ENCODE results near the gene ANKS1A.
"Not testable (repeated sequence)": the region's sequence is repeated elsewhere in the genome, so short reads cannot be mapped to it uniquely, and the experiment has no call there.

ANKS1A gene

DNA sequence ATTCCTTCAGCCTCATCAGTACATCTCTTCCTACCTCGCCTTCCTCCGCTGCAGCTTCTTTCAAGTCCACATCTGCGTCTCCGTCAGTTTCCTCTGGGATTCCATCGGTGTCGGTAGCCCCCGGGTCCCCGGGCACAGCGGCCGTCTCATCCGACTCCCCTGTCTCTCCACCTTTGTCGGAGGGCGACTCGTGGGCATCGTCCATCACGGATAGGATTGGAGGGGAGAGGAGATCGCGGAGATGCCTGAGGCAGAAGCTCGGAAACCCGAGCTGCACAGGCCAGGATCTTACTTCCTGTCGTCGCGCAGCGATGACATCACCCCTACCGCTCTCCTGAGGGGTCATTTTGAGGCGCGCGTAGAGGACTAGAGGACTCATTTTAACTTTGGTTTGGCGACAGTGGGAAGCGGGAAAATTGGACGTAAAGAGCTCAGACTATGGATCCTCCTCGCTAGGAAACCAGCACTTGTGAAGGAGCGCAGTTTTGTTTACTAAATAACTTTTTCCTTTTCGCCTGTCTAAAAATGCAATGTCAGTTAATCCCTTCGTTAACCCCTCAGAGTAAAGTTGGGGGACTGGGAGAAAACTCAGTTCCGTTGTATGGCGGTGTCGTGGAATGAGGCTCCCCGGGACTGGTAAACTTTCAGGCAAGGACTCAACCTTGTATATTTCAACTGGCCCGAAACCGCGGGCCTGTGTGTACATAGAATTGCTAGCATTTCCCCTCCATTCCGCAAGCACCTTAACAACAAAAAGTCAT is 1.1 kb upstream of the ANKS1A start, which contains the start of gene TAF11:
TSS of gene TAF11 (minus strand) at position 290 of the 761 bp plus-strand sequence. CDS start at position 205, 85 bp downstream.
- peak; percentile 95 for DNase-seq

- no peak for DNase-seq
These were observed 570 bp upstream of the ANKS1A start for GRCh38 chr6:34888514-34888856.

- DNase-seq, result no peak
These were observed 1.5 kb downstream of the ANKS1A start for GRCh38 chr6:34890533-34890925.

- DNase-seq, result no peak
These were observed 2.2 kb downstream of the ANKS1A start for GRCh38 chr6:34891296-34891695.

- no peak for DNase-seq
These were observed 5.6 kb downstream of the ANKS1A start for GRCh38 chr6:34894693-34895092.

- no peak for DNase-seq
These were observed 8.1 kb downstream of the ANKS1A start for GRCh38 chr6:34897130-34897529.

GRCh38 chr6:34897716-34898115 is 8.7 kb downstream of the ANKS1A start:
- no peak for DNase-seq

DNA sequence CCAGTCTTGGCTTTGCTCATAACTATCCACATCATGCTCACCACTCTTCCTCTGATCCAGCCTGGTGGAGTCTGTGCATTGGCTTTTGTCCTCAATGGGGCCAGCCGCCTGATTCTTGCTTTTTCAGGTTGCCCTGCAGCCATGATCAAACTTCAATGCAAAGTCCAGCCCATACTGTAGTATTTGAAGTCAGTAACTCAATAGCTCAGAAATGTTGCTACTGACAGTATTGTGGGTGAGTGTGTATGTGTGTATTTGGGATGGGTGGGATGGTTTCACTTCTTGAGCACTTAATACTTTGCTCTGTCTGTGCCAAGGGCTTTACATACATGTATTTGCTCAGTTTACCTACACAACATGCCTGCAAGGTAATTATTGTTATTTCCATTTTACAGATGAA is 10.7 kb downstream of the ANKS1A start:
- not testable (repeated sequence) for DNase-seq

DNA sequence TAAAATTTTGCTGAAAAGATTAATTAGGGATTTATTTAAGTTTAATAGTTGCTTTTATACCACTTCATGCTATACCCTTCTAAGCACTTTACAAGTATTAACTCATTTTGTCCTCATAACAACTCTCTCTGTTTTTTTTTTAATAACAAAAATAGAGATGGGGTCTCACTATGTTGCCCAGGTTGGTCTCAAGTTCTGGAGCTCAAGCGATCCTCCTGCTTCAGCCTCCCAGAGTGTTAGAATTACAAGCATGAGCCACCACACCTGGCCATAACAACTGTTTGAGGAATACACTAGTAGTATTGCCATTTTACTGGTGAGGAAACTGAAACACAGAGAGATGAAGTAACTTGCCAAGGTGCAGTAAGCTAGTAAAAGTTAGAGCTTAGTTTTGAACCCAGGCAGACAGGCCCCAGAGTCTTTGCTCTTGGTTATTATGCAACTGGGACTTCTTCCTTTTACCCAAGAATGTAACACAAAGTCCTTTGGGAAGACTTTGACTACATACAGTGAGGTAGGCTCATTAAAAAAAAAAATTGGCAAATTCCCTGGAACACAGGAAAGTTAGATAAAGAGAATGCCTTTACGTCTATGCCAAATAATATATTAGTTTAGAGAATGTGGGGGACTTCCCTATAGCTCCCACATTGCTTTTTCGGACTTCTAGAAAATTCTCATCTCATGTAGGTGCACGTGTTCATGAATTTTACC is 11.4 kb downstream of the ANKS1A start:
- DNase-seq, result no peak

DNA sequence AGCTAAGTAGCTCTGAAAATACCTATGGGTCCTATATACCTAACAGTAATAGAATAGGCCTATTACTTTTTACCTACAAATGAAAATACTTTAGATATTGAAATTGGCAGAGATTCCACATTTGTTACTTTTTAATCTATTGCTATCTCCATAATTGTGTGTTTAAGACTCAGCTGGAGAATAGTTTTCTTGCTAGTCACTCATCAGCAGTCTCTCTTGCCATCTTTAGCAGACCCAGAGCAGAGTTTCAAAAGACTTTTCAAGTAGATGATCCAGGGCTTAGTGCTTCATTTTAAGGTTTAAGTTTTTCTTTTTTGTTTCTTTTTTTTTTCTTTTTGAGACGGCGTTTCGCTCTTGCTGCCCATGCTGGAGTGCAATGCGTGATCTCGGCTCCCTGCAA is 12.9 kb downstream of the ANKS1A start:
- peak; percentile 35 for DNase-seq

DNA sequence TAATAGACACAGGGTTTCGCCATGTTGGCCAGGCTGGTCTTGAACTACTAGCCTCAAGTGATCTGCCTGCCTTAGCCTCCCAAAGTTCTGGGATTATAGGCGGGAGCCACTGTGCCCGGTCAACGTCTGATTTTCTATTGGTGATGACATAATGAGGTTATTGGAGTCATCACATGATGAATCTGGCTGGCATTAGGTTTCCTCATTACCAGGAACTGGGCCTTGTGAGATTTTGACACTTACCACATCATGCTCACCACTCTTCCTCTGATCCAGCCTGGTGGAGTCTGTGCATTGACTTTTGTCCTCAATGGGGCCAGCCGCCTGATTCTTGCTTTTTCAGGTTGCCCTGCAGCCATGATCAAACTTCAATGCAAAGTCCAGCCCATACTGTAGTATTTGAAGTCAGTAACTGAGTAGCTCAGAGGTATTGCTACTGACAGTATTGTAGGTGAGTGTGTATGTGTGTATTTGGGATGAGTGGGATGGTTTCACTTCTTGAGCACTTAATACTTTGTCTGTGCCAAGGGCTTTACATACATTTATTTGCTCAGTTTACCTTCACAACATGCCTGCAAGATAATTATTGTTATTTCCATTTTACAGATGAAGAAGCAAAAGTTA is 16.0 kb downstream of the ANKS1A start:
- DNase-seq, result no peak

DNA sequence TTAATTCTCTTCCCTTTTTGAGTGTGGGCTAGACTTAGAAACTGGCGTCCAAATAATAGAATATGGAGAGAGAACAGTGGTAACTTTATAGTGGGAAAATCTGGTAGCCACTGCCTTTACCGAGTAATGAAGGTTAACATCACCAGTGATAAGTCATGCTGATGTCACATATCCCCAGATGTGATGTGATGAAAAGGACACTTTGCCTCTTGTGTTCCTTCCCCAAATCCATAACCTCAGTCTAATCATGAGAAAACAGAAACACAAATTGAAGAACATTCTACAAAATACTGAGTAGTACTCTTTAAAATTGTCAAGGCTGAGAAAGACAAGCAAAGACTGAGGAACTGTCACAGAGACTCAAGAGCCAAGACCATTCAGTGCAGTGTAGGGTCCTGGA is 17.8 kb downstream of the ANKS1A start:
- no peak for DNase-seq

GRCh38 chr6:34908194-34908593 is 19.1 kb downstream of the ANKS1A start:
- no peak for DNase-seq

DNA sequence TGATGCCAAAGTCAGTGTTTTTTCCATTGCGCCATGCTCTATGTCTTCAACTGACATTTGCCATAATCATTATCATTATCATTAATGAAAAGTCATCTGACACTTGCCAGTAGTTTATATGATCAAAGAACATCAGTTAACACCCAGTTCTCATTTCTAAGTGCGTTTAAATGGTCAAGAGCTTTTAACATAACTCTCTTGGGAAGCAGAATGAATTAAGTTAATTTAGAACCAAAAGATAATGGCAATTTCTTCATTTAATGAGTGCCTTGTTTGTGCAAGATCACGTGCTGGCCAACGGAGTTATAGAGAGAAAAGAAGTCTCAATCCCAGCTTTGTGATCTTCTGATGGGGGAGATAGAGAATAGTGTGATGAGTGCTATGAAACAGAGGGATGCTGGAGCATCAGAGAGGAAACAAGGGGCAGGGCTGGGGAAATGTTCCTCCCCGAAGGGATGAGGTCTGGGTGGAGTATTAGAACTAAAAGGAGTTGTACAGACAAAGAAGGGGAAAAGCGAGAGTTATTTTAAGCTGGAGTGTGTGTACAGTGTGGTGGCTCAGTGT is 20.3 kb downstream of the ANKS1A start:
- no peak for DNase-seq

GRCh38 chr6:34911822-34912221 is 22.8 kb downstream of the ANKS1A start:
- no peak for DNase-seq

- DNase-seq, result peak; percentile 73
These were observed 23.8 kb downstream of the ANKS1A start for GRCh38 chr6:34912715-34913464.

- DNase-seq, result peak; percentile 28
These were observed 25.3 kb downstream of the ANKS1A start for GRCh38 chr6:34914358-34914757.

DNA sequence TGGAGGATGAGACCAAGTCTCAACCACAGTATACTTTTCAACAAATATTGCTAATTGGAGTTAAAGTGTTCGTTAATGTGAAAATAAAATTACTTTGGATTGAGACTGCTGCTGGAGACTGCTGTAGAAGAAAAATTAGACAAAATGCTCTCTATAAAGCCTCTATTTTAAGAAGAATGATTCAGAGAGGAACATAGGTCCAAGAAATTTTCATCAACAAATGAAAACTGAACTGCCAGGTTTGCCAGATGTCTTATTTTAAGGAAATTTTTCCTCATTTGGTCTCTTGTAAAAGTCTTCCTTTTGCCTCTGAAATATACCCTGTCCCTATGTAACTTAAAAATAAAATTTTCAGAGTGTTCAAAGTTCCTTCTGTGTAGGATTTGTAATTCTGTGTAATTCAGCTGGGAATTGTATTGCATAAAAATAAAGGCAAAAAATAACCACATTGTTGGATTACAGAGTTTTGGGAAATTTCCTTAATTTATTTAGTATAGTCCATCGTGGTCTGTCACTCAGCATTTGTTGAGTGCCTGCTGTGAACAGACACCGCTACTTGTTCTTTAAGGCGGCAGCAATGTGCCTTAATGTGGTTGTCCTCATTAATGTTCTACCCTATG is 27.4 kb downstream of the ANKS1A start:
- DNase-seq, result no peak

DNA sequence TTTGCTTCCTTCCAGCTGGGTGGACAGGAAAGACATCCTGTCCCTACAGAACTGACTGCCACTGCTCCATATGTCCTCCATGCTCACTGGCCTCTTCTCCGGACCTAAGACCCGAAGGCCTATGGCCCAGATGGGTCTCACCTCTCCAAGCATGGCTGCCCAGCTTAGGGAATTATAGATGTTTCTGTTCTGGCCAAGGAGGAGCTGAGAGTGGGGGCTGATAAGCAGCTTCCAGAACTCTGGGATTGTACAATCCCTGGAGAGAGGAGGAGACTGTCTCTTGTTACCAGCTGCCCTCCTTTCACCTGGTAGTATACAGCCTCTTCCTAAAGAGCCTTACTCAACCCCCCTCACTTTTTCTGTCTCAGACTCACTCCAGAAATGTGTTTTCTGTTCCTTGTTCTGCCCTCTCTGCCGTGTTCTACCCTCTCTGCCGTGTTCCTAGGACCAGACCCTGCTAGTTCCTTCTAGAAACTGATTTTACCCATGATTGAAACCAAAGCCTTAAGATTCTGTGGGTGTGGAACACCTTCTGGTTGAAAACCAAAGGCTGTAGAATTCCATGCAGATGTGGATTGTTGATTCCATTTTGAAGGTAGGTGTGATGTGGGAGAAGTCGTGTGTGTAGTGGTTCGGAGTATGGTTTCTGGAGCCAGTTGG is 28.7 kb downstream of the ANKS1A start:
- no peak for DNase-seq

DNA sequence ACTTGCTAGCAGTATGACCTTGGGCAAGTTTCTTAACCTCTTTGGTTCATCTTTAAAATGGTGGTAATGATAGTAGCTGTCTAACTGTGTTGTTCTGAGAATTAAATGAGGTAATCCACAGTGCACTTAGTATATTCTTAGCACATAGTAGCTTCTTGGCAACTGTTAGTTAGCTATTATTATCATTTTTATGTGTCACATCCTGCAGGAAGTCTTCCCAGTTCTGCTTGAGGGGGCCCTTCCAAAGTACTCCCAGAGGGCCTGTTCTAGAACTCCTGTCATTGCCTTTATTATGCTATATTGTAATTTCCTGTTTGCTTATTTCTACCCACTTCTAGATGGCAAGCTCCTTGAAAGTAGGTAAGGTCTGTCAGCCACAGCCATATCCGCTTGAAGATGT is 30.6 kb downstream of the ANKS1A start:
- DNase-seq, result peak; percentile 66

DNA sequence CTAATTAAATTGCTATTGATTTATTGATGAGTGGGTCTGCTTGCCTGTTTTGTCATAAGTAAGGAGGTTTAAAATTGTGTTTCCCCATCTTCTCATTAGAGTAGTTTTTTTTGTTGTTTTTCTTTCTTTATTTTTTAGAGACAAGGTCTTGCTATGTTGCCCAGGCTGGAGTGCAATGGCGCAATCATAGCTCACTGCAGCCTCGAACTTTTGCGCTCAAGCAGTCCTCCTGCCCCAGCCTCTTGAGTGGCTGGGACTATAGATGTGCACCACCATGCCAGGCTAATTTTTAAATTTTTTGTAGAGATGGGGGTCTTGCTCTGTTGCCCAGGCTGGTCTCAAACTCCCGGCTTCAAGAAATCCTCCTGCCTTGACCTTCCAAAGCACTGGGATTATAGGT is 31.0 kb downstream of the ANKS1A start:
- DNase-seq, result no peak

DNA sequence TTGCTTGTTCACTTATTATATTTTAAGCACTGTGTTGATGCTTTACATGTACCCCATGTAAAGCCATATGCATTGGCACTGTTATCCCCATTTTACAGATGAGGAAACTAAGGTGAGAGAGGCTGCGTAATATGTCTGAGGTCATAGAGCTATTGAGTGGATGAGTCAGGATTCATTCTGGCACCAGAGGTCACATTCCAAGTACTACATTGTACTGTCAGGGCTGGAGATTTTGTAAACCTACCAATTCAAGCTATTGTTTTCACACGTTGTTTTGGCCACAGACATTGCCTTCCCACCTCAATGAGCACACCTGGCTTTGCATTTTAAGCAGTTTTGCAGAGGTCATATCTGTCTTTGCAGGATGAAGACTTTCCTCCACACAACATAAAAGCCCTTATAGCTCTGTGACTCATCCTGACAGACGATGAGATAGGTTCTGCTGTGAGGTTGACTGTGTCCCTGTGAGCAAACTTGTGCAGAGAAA is 33.2 kb downstream of the ANKS1A start:
- peak; percentile 71 for DNase-seq

Data from fibroblast of skin of right biceps (primary cell).